Gastroesophageal sphincter (tissue), 4 donors: ENCODE results near the gene IL4I1. TPM values are rescaled to one million over a fixed set of nuclear protein-coding genes. Genes with fewer than 3 reads are reported as not detected.

Experiments
- ATAC-seq: fragments of 150-250 bp; one replicate; pipeline ENCODE4 v1.9.1; 2016; ENCODE audit warnings: mild to moderate bottlenecking, moderate library complexity
- H3K27ac ChIP-seq, 4 donors: fragments of 200-600 bp; sonication (generic) in 3 of 4; 1 replicate in 3 of 4; 2 replicates in 1 of 4; pipeline ENCODE4 v1.5.1; 2016 to 2019
- H3K27me3 ChIP-seq: fragments of 200-600 bp; sonication (generic); one replicate; pipeline ENCODE4 v1.5.1; 2019
- H3K36me3 ChIP-seq, 2 donors: fragments of 200-600 bp; sonication (generic); one replicate each; pipeline ENCODE4 v1.5.1; 2019; ENCODE audit warnings: control low read depth in 1 of 2
- H3K4me1 ChIP-seq, 3 donors: fragments of 200-600 bp; sonication (generic); 1 replicate in 2 of 3; 2 replicates in 1 of 3; pipeline ENCODE4 v1.5.1; 2016 to 2019; ENCODE audit warnings: control low read depth in 2 of 3
- H3K4me3 ChIP-seq, 2 donors: fragments of 200-600 bp; sonication (generic); one replicate each; pipeline ENCODE4 v1.5.1; 2019; ENCODE audit warnings: mild to moderate bottlenecking in 1 of 2, moderate library complexity in 1 of 2
- H3K9me3 ChIP-seq, 3 donors: fragments of 200-600 bp; sonication (generic); one replicate each; pipeline ENCODE4 v1.5.1; 2017 to 2019; ENCODE audit warnings: control low read depth in 2 of 3
- CTCF ChIP-seq, 4 experiments: fragments of 200-600 bp in 2 of 4; fragments of 450-650 bp in 2 of 4; sonication (generic) in 1 of 4; IDR thresholded peaks; one replicate each; pipeline ENCODE4 v1.5.1; 2017 to 2019; ENCODE audit warnings: antibody characterized with exemption in 4 of 4, mild to moderate bottlenecking in 2 of 4, moderate library complexity in 2 of 4
- EP300 ChIP-seq: sonication (generic); formaldehyde crosslinking; IDR thresholded peaks from one replicate; pipeline ENCODE4 v1.6.1; 2017; ENCODE audit warnings: antibody characterized with exemption, mild to moderate bottlenecking
- POLR2A ChIP-seq, 2 donors: fragments of 450-650 bp; IDR thresholded peaks; one replicate each; pipeline ENCODE4 v1.6.1; 2017; ENCODE audit warnings: antibody characterized with exemption in 2 of 2, mild to moderate bottlenecking in 2 of 2, moderate library complexity in 1 of 2
- POLR2AphosphoS5 ChIP-seq: sonication (generic); formaldehyde crosslinking; IDR thresholded peaks from one replicate; pipeline ENCODE4 v1.6.1; 2017; ENCODE audit warnings: antibody characterized with exemption
- WGBS, 2 donors: methylation state at CpG; one replicate each; pipeline ENCODE4 v1.1.5; 2018; ENCODE audit warnings: low coverage in 1 of 2; 5-methylcytosine and 5-hydroxymethylcytosine counted together
- total RNA-seq, 4 donors: library from RNA; depleted of rRNA; stranded (reverse); fragments of >200 nt; gene quantifications; one replicate each; pipeline ENCODE4 v1.1.0, GENCODE V29; 2016

Gene IL4I1
- total RNA-seq, 4 donors from 2014 or later: 0.39 to 1.2 TPM; not detected in 2

DNA sequence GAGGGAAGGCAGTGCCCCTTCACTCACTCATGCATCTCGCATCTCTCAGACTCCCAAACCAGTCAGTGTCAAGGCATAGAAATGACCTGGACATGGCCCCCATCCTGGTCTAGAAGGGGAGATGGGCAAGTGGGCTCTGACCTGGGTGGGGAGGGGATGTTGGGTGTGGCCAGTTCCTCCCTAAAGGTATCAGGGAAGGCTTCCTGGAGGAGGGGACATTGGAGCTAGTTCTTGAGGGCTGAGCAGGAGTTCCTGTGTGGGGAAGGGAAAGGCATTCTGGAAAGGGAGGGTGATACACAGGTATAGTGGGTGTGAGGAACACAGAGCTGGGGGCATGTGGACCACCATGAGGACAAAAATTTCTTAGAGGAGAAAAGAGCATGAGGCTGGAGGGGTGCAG lies 4.0 kb downstream of the IL4I1 start:
- WGBS, 2 donors: 80% methylated on average over 1 of the region's 1 CpG; no CpG with 5 or more reads in 1 of the 2 donors
- H3K27me3 ChIP-seq: peaks cover 34% of the 10 kb centered on the region
- no peak overlapping the region for H3K27ac ChIP-seq
- H3K36me3 ChIP-seq: peaks cover 0 to 17% of the 10 kb centered on the region in 2 donors
- no peak for TF ChIP-seq POLR2A (IDR thresholded peaks at IDR 0.05)
- no peak for TF ChIP-seq CTCF (IDR thresholded peaks at IDR 0.05)
- TF ChIP-seq EP300: no peak
- TF ChIP-seq POLR2AphosphoS5: no peak
- no peaks in the 10 kb centered on the region for H3K9me3 ChIP-seq
- no peak overlapping the region for H3K4me3 ChIP-seq
- ATAC-seq: no peak
- peaks cover 0 to 29% (median 11%) of the 10 kb centered on the region in 3 donors for H3K4me1 ChIP-seq

DNA sequence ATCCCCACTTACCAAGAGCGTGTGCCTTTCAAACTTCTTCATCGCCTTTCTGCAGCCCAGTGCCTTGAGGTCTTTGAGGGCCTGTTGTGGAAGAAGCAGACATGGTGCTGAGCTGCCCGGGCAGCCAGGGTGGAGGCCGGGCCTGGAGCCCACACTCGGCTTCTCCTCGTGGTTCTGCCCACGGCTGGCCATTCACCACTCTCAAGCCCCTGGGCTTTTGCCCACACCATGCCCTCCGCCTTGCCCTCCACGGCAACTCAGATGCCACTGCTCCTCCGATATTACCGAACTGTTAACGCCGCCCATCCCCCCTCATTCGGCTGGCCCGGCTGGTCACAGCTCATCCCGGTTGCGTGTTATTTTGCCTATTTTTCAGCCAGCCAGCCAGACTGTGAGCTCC lies 5.3 kb downstream of the IL4I1 start:
- peaks cover 34% of the 10 kb centered on the region for H3K27me3 ChIP-seq
- no peak for TF ChIP-seq POLR2AphosphoS5
- no peak for TF ChIP-seq CTCF (IDR thresholded peaks at IDR 0.05)
- TF ChIP-seq EP300: no peak
- TF ChIP-seq POLR2A (IDR thresholded peaks at IDR 0.05): no peak
- no peaks in the 10 kb centered on the region for H3K9me3 ChIP-seq
- H3K4me1 ChIP-seq: peaks cover 0 to 17% (median 11%) of the 10 kb centered on the region in 3 donors
- no peak for ATAC-seq
- no peak overlapping the region for H3K27ac ChIP-seq
- H3K36me3 ChIP-seq: peaks cover 0 to 30% of the 10 kb centered on the region in 2 donors
- H3K4me3 ChIP-seq: no peak overlapping the region
- WGBS, 2 donors: 52 to 82% methylated on average over 7 to 14 of the region's 17 CpGs

- 6 to 8% methylated on average over 4 to 7 of the region's 69 CpGs for WGBS, 2 donors
- H3K4me3 ChIP-seq: peak overlapping the region in 1 of 2 donors; percentile 35
- TF ChIP-seq EP300 (no peak), POLR2A (IDR thresholded peaks at IDR 0.05) (no peak), CTCF (IDR thresholded peaks at IDR 0.05) (no peak), POLR2AphosphoS5 (no peak)
- H3K4me1 ChIP-seq: peaks cover 0 to 17% (median 11%) of the 10 kb centered on the region in 3 donors
- H3K27me3 ChIP-seq: peaks cover 34% of the 10 kb centered on the region
- no peak overlapping the region for H3K27ac ChIP-seq
- no peaks in the 10 kb centered on the region for H3K9me3 ChIP-seq
- ATAC-seq: peak; percentile 40
- H3K36me3 ChIP-seq: peaks cover 0 to 37% of the 10 kb centered on the region in 2 donors
Observed at GRCh38 chr19:49890349-49891311, 6.1 kb downstream of the IL4I1 start.

- Histone ChIP-seq H3K4me3 (peak overlapping the region in 1 of 2 donors; percentile 35), H3K9me3 (no peaks in the 10 kb centered on the region), H3K4me1 (peaks cover 0 to 17% (median 11%) of the 10 kb centered on the region in 3 donors), H3K27me3 (peaks cover 34% of the 10 kb centered on the region), H3K36me3 (peaks cover 0 to 46% of the 10 kb centered on the region in 2 donors), H3K27ac (no peak overlapping the region)
- peak; percentile 55 for TF ChIP-seq POLR2AphosphoS5
- TF ChIP-seq CTCF (IDR thresholded peaks at IDR 0.05): peak in 3 of 4 experiments; percentile 72 to 81 (median 79)
- TF ChIP-seq EP300: no peak
- TF ChIP-seq POLR2A (IDR thresholded peaks at IDR 0.05): no peak
- ATAC-seq: peak; percentile 79
- WGBS, 2 donors: 79% methylated on average over 7 of the region's 71 CpGs; no CpG with 5 or more reads in 1 of the 2 donors
Observed at GRCh38 chr19:49889687-49890348, 6.9 kb downstream of the IL4I1 start.
